ENCODE data around the gene CCNO.

DNA sequence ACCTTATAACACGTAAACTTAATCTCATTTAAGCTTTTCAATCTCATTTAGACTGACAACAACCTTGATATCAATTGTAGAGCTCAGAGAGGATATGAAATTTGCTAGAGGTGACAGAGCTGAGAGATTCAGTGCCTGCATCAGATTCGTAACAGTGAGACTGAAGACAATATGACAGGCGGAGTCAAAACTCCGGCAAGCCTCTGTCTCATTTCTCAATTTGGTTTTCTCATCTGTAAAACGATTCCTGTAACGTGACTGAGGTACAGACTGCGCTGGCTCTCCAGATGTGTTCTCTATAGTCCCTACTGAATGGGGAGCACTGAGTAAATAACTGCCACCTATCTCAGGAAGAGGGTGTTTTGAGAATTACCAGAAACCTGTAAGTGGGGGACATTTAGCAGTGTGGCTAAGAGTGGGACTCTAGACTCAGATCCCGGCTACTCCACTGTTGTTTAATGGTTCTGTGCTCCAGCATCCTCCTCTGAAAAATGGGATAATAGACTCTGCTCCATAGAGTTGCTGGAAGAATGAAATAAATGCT is 3.2 kb downstream of the CCNO start:
- TF ChIP-seq, protein P1, sequence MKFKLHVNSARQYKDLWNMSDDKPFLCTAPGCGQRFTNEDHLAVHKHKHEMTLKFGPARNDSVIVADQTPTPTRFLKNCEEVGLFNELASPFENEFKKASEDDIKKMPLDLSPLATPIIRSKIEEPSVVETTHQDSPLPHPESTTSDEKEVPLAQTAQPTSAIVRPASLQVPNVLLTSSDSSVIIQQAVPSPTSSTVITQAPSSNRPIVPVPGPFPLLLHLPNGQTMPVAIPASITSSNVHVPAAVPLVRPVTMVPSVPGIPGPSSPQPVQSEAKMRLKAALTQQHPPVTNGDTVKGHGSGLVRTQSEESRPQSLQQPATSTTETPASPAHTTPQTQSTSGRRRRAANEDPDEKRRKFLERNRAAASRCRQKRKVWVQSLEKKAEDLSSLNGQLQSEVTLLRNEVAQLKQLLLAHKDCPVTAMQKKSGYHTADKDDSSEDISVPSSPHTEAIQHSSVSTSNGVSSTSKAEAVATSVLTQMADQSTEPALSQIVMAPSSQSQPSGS (tag by site-specific recombination; IDR thresholded peaks at IDR 0.05; ENCODE audit: low read depth), result no peak
- TF ChIP-seq ZNF704 (tag by site-specific recombination; IDR thresholded peaks at IDR 0.05) (no peak), ZSCAN30 (tag by site-specific recombination; IDR thresholded peaks at IDR 0.05) (no peak), MEIS1 (CRISPR knock-in tag; IDR thresholded peaks at IDR 0.05; ENCODE audit: borderline replicate concordance) (no peak), YY1 (tag by site-specific recombination; IDR thresholded peaks at IDR 0.05) (no peak), ZNF585B (tag by site-specific recombination; IDR thresholded peaks at IDR 0.05) (no peak), TCF7L2 (IDR thresholded peaks at IDR 0.05; ENCODE audit: borderline replicate concordance, low read depth, low read length) (no peak), ZNF510 (tag by site-specific recombination; IDR thresholded peaks at IDR 0.05; ENCODE audit: insufficient replicate concordance) (no peak), ZBTB7A (tag by site-specific recombination; IDR thresholded peaks at IDR 0.05; ENCODE audit: low read depth) (no peak), ZNF366 (tag by site-specific recombination; conservative IDR thresholded peaks at IDR 0.05) (no peak)
- TF ChIP-seq, protein P2, sequence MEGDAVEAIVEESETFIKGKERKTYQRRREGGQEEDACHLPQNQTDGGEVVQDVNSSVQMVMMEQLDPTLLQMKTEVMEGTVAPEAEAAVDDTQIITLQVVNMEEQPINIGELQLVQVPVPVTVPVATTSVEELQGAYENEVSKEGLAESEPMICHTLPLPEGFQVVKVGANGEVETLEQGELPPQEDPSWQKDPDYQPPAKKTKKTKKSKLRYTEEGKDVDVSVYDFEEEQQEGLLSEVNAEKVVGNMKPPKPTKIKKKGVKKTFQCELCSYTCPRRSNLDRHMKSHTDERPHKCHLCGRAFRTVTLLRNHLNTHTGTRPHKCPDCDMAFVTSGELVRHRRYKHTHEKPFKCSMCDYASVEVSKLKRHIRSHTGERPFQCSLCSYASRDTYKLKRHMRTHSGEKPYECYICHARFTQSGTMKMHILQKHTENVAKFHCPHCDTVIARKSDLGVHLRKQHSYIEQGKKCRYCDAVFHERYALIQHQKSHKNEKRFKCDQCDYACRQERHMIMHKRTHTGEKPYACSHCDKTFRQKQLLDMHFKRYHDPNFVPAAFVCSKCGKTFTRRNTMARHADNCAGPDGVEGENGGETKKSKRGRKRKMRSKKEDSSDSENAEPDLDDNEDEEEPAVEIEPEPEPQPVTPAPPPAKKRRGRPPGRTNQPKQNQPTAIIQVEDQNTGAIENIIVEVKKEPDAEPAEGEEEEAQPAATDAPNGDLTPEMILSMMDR (tag by site-specific recombination; IDR thresholded peaks at IDR 0.05), result no peak

Measured in HEK293 (cell line).